ENCODE data around the gene MYO1B.

Gene MYO1B

GRCh38 chr2:191405546-191405945 lies 160.3 kb downstream of the MYO1B start:
- Histone ChIP-seq H3K9me3 (ENCODE audit: control insufficient read depth, low read length) (no peaks in the 10 kb centered on the region), H3K27me3 (ENCODE audit: control insufficient read depth, insufficient read depth, low read length, poor library complexity, severe bottlenecking) (no peaks in the 10 kb centered on the region), H3K27ac (ENCODE audit: insufficient read depth, low read depth, low read length, poor library complexity, severe bottlenecking) (no peak overlapping the region), H3K36me3 (ENCODE audit: control insufficient read depth, insufficient read depth, low read length) (peaks cover 14% of the 10 kb centered on the region), H3K4me3 (ENCODE audit: insufficient read depth, low read depth, low read length) (no peak overlapping the region), H3K4me1 (ENCODE audit: control insufficient read depth, insufficient read depth, low read length) (peaks cover 24% of the 10 kb centered on the region)
- 98 to 100% methylated on average over 2 of the region's 2 CpGs for WGBS, 2 experiments

GRCh38 chr2:191410646-191411436 lies 165.6 kb downstream of the MYO1B start:
- Histone ChIP-seq H3K4me1 (ENCODE audit: control insufficient read depth, insufficient read depth, low read length) (no peaks in the 10 kb centered on the region), H3K27me3 (ENCODE audit: control insufficient read depth, insufficient read depth, low read length, poor library complexity, severe bottlenecking) (no peaks in the 10 kb centered on the region), H3K9me3 (ENCODE audit: control insufficient read depth, low read length) (no peaks in the 10 kb centered on the region), H3K36me3 (ENCODE audit: control insufficient read depth, insufficient read depth, low read length) (peaks cover 34% of the 10 kb centered on the region), H3K4me3 (ENCODE audit: insufficient read depth, low read depth, low read length) (no peak overlapping the region), H3K27ac (ENCODE audit: insufficient read depth, low read depth, low read length, poor library complexity, severe bottlenecking) (no peak overlapping the region)
- WGBS, 2 experiments: 88 to 96% methylated on average over 3 to 5 of the region's 6 CpGs

- no peak overlapping the region for H3K27ac ChIP-seq (ENCODE audit: insufficient read depth, low read depth, low read length, poor library complexity, severe bottlenecking)
- H3K27me3 ChIP-seq (ENCODE audit: control insufficient read depth, insufficient read depth, low read length, poor library complexity, severe bottlenecking): no peaks in the 10 kb centered on the region
- H3K4me1 ChIP-seq (ENCODE audit: control insufficient read depth, insufficient read depth, low read length): no peaks in the 10 kb centered on the region
- 69 to 77% methylated on average over 4 to 5 of the region's 5 CpGs for WGBS, 2 experiments
- H3K9me3 ChIP-seq (ENCODE audit: control insufficient read depth, low read length): no peaks in the 10 kb centered on the region
- peaks cover 40% of the 10 kb centered on the region for H3K36me3 ChIP-seq (ENCODE audit: control insufficient read depth, insufficient read depth, low read length)
- H3K4me3 ChIP-seq (ENCODE audit: insufficient read depth, low read depth, low read length): no peak overlapping the region
Measured at GRCh38 chr2:191411472-191411871, 166.3 kb downstream of the MYO1B start.

- peaks cover 42% of the 10 kb centered on the region for H3K36me3 ChIP-seq (ENCODE audit: control insufficient read depth, insufficient read depth, low read length)
- no peak overlapping the region for H3K4me3 ChIP-seq (ENCODE audit: insufficient read depth, low read depth, low read length)
- H3K27ac ChIP-seq (ENCODE audit: insufficient read depth, low read depth, low read length, poor library complexity, severe bottlenecking): no peak overlapping the region
- H3K27me3 ChIP-seq (ENCODE audit: control insufficient read depth, insufficient read depth, low read length, poor library complexity, severe bottlenecking): no peaks in the 10 kb centered on the region
- no peaks in the 10 kb centered on the region for H3K9me3 ChIP-seq (ENCODE audit: control insufficient read depth, low read length)
- 66 to 94% methylated on average over 2 of the region's 2 CpGs for WGBS, 2 experiments
- H3K4me1 ChIP-seq (ENCODE audit: control insufficient read depth, insufficient read depth, low read length): no peaks in the 10 kb centered on the region
Measured at GRCh38 chr2:191412353-191412752, 167.1 kb downstream of the MYO1B start.

- Histone ChIP-seq H3K36me3 (ENCODE audit: control insufficient read depth, insufficient read depth, low read length) (peaks cover 39% of the 10 kb centered on the region), H3K9me3 (ENCODE audit: control insufficient read depth, low read length) (no peaks in the 10 kb centered on the region), H3K27ac (ENCODE audit: insufficient read depth, low read depth, low read length, poor library complexity, severe bottlenecking) (no peak overlapping the region), H3K27me3 (ENCODE audit: control insufficient read depth, insufficient read depth, low read length, poor library complexity, severe bottlenecking) (no peaks in the 10 kb centered on the region), H3K4me3 (ENCODE audit: insufficient read depth, low read depth, low read length) (no peak overlapping the region), H3K4me1 (ENCODE audit: control insufficient read depth, insufficient read depth, low read length) (no peaks in the 10 kb centered on the region)
Measured at GRCh38 chr2:191415101-191415500, 169.9 kb downstream of the MYO1B start.

- H3K27ac ChIP-seq (ENCODE audit: insufficient read depth, low read depth, low read length, poor library complexity, severe bottlenecking): no peak overlapping the region
- no peaks in the 10 kb centered on the region for H3K9me3 ChIP-seq (ENCODE audit: control insufficient read depth, low read length)
- peaks cover 34% of the 10 kb centered on the region for H3K36me3 ChIP-seq (ENCODE audit: control insufficient read depth, insufficient read depth, low read length)
- no peak overlapping the region for H3K4me3 ChIP-seq (ENCODE audit: insufficient read depth, low read depth, low read length)
- WGBS, 2 experiments: 96% methylated on average over 5 of the region's 5 CpGs
- no peaks in the 10 kb centered on the region for H3K4me1 ChIP-seq (ENCODE audit: control insufficient read depth, insufficient read depth, low read length)
- no peaks in the 10 kb centered on the region for H3K27me3 ChIP-seq (ENCODE audit: control insufficient read depth, insufficient read depth, low read length, poor library complexity, severe bottlenecking)
Measured at GRCh38 chr2:191415858-191416257, 170.7 kb downstream of the MYO1B start.

GRCh38 chr2:191417746-191418145 lies 172.5 kb downstream of the MYO1B start:
- no peaks in the 10 kb centered on the region for H3K27me3 ChIP-seq (ENCODE audit: control insufficient read depth, insufficient read depth, low read length, poor library complexity, severe bottlenecking)
- H3K36me3 ChIP-seq (ENCODE audit: control insufficient read depth, insufficient read depth, low read length): peaks cover 31% of the 10 kb centered on the region
- H3K4me1 ChIP-seq (ENCODE audit: control insufficient read depth, insufficient read depth, low read length): no peaks in the 10 kb centered on the region
- no peak overlapping the region for H3K4me3 ChIP-seq (ENCODE audit: insufficient read depth, low read depth, low read length)
- no peak overlapping the region for H3K27ac ChIP-seq (ENCODE audit: insufficient read depth, low read depth, low read length, poor library complexity, severe bottlenecking)
- 96 to 99% methylated on average over 7 of the region's 7 CpGs for WGBS, 2 experiments
- H3K9me3 ChIP-seq (ENCODE audit: control insufficient read depth, low read length): no peaks in the 10 kb centered on the region

- 92 to 98% methylated on average over 2 of the region's 2 CpGs for WGBS, 2 experiments
Measured at GRCh38 chr2:191421950-191422349, 176.7 kb downstream of the MYO1B start.

GRCh38 chr2:191427031-191427430 lies 181.8 kb downstream of the MYO1B start:
- Histone ChIP-seq H3K4me1 (ENCODE audit: control insufficient read depth, insufficient read depth, low read length) (no peaks in the 10 kb centered on the region), H3K27ac (ENCODE audit: insufficient read depth, low read depth, low read length, poor library complexity, severe bottlenecking) (no peak overlapping the region), H3K36me3 (ENCODE audit: control insufficient read depth, insufficient read depth, low read length) (peaks cover 4% of the 10 kb centered on the region), H3K4me3 (ENCODE audit: insufficient read depth, low read depth, low read length) (no peak overlapping the region), H3K27me3 (ENCODE audit: control insufficient read depth, insufficient read depth, low read length, poor library complexity, severe bottlenecking) (no peaks in the 10 kb centered on the region), H3K9me3 (ENCODE audit: control insufficient read depth, low read length) (no peaks in the 10 kb centered on the region)
- WGBS, 2 experiments: 89 to 94% methylated on average over 4 of the region's 4 CpGs

More at GRCh38 chr2:191421950-191422349, 176.7 kb downstream of the MYO1B start:
- H3K27me3 ChIP-seq (ENCODE audit: control insufficient read depth, insufficient read depth, low read length, poor library complexity, severe bottlenecking): no peaks in the 10 kb centered on the region
- no peak overlapping the region for H3K4me3 ChIP-seq (ENCODE audit: insufficient read depth, low read depth, low read length)
- H3K4me1 ChIP-seq (ENCODE audit: control insufficient read depth, insufficient read depth, low read length): no peaks in the 10 kb centered on the region
- H3K27ac ChIP-seq (ENCODE audit: insufficient read depth, low read depth, low read length, poor library complexity, severe bottlenecking): no peak overlapping the region
- H3K36me3 ChIP-seq (ENCODE audit: control insufficient read depth, insufficient read depth, low read length): peaks cover 19% of the 10 kb centered on the region
- no peaks in the 10 kb centered on the region for H3K9me3 ChIP-seq (ENCODE audit: control insufficient read depth, low read length)

- no peaks in the 10 kb centered on the region for H3K27me3 ChIP-seq (ENCODE audit: control insufficient read depth, insufficient read depth, low read length, poor library complexity, severe bottlenecking)
- no peaks in the 10 kb centered on the region for H3K4me1 ChIP-seq (ENCODE audit: control insufficient read depth, insufficient read depth, low read length)
- no peak overlapping the region for H3K4me3 ChIP-seq (ENCODE audit: insufficient read depth, low read depth, low read length)
- WGBS, 2 experiments: 88 to 91% methylated on average over 3 of the region's 3 CpGs
- H3K36me3 ChIP-seq (ENCODE audit: control insufficient read depth, insufficient read depth, low read length): peaks cover 4% of the 10 kb centered on the region
- no peaks in the 10 kb centered on the region for H3K9me3 ChIP-seq (ENCODE audit: control insufficient read depth, low read length)
- H3K27ac ChIP-seq (ENCODE audit: insufficient read depth, low read depth, low read length, poor library complexity, severe bottlenecking): no peak overlapping the region
Measured at GRCh38 chr2:191428141-191428540, 182.9 kb downstream of the MYO1B start.

All from ectodermal cell (in vitro differentiated cells).